ENCODE results near the gene PAQR7. TPM values are rescaled to one million over a fixed set of nuclear protein-coding genes. Genes with fewer than 3 reads are reported as not detected.

Gene PAQR7
- polyA plus RNA-seq, 1 experiment, result 12.6 TPM

DNA sequence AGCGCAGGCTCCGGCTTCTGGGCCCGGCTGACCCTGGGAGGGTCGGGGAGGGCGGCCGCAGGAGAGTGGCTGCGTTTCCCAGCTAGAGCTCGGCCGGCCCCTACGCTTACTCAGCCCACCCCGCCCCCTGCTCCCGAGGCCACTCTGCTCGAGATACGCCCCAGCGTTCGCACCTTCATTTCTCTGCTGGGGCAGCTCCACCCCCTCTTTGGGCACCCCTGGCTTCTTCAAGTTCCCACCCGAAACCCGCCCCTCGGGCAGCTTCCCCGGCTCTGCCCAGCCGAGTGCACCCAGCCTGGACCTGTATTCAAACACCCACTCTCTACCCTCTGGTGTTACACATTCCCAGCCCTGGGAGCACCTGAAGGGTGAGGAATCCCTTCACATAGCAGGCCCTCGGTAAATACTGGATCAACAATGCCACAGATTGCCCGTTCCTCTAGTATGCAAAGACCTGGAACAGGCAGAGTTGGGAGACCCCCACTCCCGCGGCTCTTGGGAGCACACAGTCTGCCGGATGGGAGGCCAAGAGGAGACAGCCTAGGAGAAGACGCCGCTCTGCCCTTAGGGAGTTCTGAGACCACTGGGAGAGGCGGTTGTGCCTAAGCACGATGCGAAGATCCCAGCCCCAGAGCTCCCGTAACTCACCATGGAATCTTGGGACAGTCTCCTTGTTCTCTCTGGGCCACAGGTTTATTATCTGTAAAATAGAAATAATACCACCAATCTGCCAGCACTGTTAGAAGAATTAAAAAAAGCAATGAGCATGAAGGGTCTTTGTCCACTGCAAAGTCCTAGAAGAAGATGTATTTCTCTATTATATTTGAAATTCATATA is 566 bp upstream of the PAQR7 start:
- Histone ChIP-seq H3K36me3 (ENCODE audit: control insufficient read depth, insufficient read depth, low read length) (peaks cover 2% of the 10 kb centered on the region; the same call in 1 of the 2 replicates), H3K4me3 (ENCODE audit: low read depth, low read length) (peak overlapping the region; percentile 70), H3K27me3 (ENCODE audit: control insufficient read depth, insufficient read depth, low read length) (no peaks in the 10 kb centered on the region)
- CTCF ChIA-PET, result interaction anchor here (0.8 to 2.6 kb wide), 7 partner anchors 8 to 119 kb away, joined by 3 to 12 read pairs (median 3); no protein-coding TSS in a partner anchor
- no peak for DNase-seq (ENCODE audit: low read depth)
- TF ChIP-seq, protein P1, sequence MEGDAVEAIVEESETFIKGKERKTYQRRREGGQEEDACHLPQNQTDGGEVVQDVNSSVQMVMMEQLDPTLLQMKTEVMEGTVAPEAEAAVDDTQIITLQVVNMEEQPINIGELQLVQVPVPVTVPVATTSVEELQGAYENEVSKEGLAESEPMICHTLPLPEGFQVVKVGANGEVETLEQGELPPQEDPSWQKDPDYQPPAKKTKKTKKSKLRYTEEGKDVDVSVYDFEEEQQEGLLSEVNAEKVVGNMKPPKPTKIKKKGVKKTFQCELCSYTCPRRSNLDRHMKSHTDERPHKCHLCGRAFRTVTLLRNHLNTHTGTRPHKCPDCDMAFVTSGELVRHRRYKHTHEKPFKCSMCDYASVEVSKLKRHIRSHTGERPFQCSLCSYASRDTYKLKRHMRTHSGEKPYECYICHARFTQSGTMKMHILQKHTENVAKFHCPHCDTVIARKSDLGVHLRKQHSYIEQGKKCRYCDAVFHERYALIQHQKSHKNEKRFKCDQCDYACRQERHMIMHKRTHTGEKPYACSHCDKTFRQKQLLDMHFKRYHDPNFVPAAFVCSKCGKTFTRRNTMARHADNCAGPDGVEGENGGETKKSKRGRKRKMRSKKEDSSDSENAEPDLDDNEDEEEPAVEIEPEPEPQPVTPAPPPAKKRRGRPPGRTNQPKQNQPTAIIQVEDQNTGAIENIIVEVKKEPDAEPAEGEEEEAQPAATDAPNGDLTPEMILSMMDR (IDR thresholded peaks at IDR 0.05; ENCODE audit: insufficient read depth, low read depth, low read length), result no peak
- POLR2A ChIA-PET, result interaction anchor here (0.5 to 0.6 kb wide), 2 partner anchors 19 to 527 kb away, joined by 5 to 6 read pairs; no protein-coding TSS in a partner anchor

DNA sequence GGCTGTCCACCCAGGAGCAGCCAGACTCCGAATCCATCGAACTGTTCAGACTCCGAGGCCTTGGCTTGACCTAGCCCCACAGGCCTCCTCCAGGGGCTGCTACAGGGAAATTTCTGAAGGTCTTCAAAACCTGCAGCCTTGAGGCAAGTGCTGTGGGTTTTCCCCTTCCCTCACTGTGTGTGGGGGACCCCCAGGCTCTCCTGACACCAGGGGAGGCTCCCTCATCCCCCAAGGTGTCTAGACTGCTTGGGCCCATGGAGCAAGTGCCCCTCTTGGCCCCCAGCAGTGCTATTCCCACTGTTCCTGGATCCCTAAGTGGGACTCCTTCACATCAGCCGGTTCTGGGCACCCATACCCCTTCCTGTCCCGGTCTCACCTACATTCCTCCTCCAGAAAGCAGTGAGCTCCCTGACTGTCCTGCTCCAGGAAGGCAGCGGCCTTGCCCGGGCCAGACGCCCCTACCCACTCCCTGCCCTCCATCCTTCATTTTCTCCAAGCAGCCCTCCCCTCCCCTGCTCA is 814 bp downstream of the PAQR7 start:
- ChIA-PET POLR2A (no interaction called here), CTCF (interaction anchor here (0.8 to 2.6 kb wide), 5 partner anchors 15 to 125 kb away, joined by 3 to 12 read pairs (median 4); no protein-coding TSS in a partner anchor)
- peaks cover 5% of the 10 kb centered on the region; the same call in 1 of the 2 replicates for H3K36me3 ChIP-seq (ENCODE audit: control insufficient read depth, insufficient read depth, low read length)
- H3K4me3 ChIP-seq (ENCODE audit: low read depth, low read length), result peak overlapping the region; percentile 70
- no peak for DNase-seq (ENCODE audit: low read depth)
- TF ChIP-seq, protein P1 (IDR thresholded peaks at IDR 0.05; ENCODE audit: insufficient read depth, low read depth, low read length), result no peak
- H3K27me3 ChIP-seq (ENCODE audit: control insufficient read depth, insufficient read depth, low read length), result no peaks in the 10 kb centered on the region

DNA sequence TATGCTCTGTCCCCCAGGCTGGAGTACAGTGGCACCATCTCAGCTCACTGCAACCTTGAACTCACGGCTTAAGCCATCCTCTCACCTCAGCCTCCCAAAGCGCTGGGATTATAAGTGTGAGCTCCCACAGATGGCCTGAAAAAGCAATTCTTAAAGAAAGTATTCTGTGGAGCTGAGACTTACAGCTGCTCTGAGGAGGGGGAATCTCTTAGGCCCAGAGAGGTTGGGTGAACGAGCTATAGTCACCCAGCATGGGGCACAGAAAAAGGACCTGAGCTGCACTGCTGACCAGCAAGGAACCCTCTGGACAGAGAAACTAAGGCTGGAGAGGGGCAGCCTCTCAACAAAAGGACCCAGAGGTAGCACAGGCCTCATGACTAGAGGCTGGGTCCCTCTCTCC is 1.3 kb downstream of the PAQR7 start:
- no peaks in the 10 kb centered on the region for H3K27me3 ChIP-seq (ENCODE audit: control insufficient read depth, insufficient read depth, low read length)
- POLR2A ChIA-PET, result no interaction called here
- TF ChIP-seq, protein P1 (IDR thresholded peaks at IDR 0.05; ENCODE audit: insufficient read depth, low read depth, low read length), result no peak
- H3K36me3 ChIP-seq (ENCODE audit: control insufficient read depth, insufficient read depth, low read length), result peaks cover 6% of the 10 kb centered on the region; the same call in 1 of the 2 replicates
- CTCF ChIA-PET, result interaction anchor here (0.8 to 2.6 kb wide), 4 partner anchors 16 to 125 kb away, joined by 3 to 12 read pairs (median 6); no protein-coding TSS in a partner anchor
- peak overlapping the region; percentile 70 for H3K4me3 ChIP-seq (ENCODE audit: low read depth, low read length)
- no peak for DNase-seq (ENCODE audit: low read depth)

DNA sequence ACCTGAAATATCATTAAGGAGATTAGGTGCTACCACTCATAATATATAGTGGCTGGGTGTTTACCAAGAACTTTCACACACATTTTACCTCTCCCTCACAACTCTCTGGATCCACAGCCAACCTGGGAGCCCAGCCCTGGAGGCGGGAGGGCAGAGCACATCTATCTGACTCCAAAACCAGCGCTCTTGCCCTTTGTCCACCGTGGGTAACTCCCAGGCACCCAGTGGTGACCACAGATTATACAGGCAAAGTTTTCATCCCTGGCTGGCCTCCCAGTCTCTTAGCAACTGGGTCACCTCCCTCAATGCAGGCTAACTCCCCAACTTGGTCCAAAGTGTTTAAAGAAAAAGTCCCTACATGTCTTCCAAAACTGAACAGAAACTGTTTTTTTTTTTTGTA is 2.4 kb downstream of the PAQR7 start:
- Histone ChIP-seq H3K27me3 (ENCODE audit: control insufficient read depth, insufficient read depth, low read length) (no peaks in the 10 kb centered on the region), H3K36me3 (ENCODE audit: control insufficient read depth, insufficient read depth, low read length) (peaks cover 6% of the 10 kb centered on the region; the same call in 1 of the 2 replicates), H3K4me3 (ENCODE audit: low read depth, low read length) (no peak overlapping the region)
- ChIA-PET CTCF (no interaction called here), POLR2A (no interaction called here)
- TF ChIP-seq, protein P1 (IDR thresholded peaks at IDR 0.05; ENCODE audit: insufficient read depth, low read depth, low read length), result no peak
- DNase-seq (ENCODE audit: low read depth), result no peak

DNA sequence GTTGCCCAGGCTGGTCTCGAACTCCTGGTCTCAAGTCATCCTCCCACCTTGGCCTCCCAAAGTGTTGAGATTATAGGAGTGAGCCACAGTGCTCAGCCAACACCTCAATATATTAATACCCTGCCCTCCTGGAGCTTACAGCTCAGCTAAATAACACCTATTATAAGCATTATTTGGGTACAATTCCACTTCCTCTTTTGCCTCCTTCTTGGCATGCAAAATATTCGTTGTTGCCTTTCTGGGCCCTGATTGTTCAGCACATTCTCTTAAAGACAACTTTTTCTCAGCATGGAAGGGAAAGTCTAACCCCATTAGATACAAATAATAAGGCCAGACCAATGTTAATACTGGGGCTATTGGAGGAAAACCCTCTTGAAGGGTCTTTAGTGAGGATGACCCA is 2.8 kb downstream of the PAQR7 start:
- H3K36me3 ChIP-seq (ENCODE audit: control insufficient read depth, insufficient read depth, low read length), result peaks cover 8% of the 10 kb centered on the region; the same call in 1 of the 2 replicates
- TF ChIP-seq, protein P1 (IDR thresholded peaks at IDR 0.05; ENCODE audit: insufficient read depth, low read depth, low read length), result no peak

More for the DNA sequence above, 2.8 kb downstream of the PAQR7 start:
- no peak for DNase-seq (ENCODE audit: low read depth)
- POLR2A ChIA-PET, result no interaction called here
- CTCF ChIA-PET, result no interaction called here
- Histone ChIP-seq H3K27me3 (ENCODE audit: control insufficient read depth, insufficient read depth, low read length) (no peaks in the 10 kb centered on the region), H3K4me3 (ENCODE audit: low read depth, low read length) (no peak overlapping the region)
